Suppressor macrophage treated with lipopolysaccharide for 4 hours (primary cell): ENCODE measurements around the gene NIPBL.
A peak's percentile ranks its signal among the peaks of the same experiment; 100 is the strongest.
"Not testable (repeated sequence)": the region's sequence is repeated elsewhere in the genome, so short reads cannot be mapped to it uniquely, and the experiment has no call there.

Source experiments
- DNase-seq: peaks from one replicate; pipeline ENCODE4 v3.0.0-alpha.2; 2020

Gene NIPBL

DNA sequence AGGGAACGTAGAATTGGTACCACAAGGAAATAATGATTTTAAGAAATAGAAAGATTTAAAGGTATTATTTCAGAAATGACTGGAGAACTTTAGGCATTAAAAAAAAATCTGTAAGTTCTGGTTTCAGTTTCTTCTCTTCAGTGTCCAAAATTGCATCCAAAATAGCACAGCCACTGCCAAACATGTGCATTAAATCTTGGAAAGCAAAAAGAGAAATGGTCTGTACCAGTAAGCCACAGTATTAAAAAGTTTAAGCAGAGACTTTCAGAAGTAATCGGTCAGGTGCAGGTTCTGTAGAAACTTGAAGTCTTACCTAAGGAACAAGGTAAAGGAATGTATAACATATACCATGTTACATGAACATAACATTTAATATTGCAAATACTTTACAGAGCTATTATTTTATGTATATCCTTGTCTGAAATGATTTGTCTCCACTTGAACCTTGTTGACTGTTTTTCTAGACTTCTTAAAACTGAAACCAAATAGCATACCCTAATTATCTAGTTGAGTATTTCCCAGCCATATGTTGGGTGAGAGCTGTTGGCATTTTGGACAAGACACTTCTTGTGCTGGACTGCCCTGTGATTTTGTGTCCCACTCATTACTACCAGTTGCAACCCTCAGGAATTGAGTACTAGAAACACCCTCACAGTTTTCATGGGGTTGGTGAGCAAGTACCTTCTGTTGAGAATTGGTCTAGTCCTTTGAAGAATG, 32.1 kb downstream of the NIPBL start:
- DNase-seq = peak; percentile 15

- no peak for DNase-seq
Observed at GRCh38 chr5:36915653-36916052, 39.1 kb downstream of the NIPBL start.

- not testable (repeated sequence) for DNase-seq
Observed at GRCh38 chr5:36916614-36917013, 40.0 kb downstream of the NIPBL start.

GRCh38 chr5:36917358-36917757, 40.8 kb downstream of the NIPBL start:
- peak; percentile 39 for DNase-seq

DNA sequence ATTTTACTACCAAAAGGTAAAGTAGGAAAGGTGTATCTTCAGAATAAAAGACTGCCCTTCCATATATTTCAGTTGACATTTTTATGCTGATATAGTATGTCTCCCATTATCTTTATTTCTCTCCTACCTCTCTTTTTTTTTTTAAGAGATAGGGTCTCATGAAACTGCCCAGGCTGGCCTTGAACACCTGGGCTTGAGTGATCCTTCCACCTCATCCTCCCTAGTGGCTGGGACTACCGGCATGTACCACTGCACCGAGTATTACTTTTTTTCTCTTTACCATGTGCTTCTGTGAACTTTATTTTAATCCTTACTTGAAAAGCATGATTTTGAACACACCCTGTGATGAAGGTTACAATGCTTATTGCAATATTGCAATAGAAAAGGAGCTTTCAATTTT, 42.7 kb downstream of the NIPBL start:
- no peak for DNase-seq

- DNase-seq = no peak
Observed at GRCh38 chr5:36919650-36920049, 43.1 kb downstream of the NIPBL start.

DNA sequence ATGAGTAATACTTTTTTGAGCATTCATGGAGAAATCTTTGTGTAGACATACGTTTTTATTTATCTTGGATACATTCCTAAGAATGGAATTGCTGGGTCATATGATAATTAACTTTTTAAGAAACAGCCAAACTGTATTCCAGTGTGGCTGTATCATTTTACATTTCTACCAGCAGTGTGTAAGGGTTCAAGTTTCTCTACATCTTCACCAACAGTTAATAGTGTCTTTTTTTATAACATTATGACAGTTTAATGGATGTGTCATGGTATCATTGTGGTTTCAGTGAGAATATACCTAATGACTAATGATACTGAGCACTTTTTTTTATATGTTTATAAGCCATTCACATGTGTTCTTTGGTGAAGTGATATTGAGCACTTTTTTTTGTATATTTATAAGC, 52.4 kb downstream of the NIPBL start:
- DNase-seq = no peak

- DNase-seq = no peak
Observed at GRCh38 chr5:36929438-36929837, 52.9 kb downstream of the NIPBL start.

DNA sequence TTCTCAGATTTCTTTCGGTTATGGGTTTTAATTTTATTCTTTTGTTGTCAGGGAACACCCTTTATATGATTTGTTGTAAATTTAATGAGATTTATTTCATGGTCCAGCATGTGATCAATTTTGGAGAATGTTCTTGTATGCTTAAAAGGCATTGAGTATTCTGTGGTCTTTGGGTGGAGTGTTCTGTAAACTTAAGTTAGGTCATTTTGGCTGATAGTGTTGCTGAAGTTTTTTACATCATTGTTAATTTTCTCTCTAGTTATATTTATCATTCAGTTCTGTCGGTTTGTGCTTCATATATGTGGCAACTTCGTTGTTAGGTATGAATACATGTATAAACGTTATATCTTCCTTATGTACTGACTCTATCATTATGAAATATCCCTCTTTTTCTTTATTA, 55.5 kb downstream of the NIPBL start:
- no peak for DNase-seq

DNA sequence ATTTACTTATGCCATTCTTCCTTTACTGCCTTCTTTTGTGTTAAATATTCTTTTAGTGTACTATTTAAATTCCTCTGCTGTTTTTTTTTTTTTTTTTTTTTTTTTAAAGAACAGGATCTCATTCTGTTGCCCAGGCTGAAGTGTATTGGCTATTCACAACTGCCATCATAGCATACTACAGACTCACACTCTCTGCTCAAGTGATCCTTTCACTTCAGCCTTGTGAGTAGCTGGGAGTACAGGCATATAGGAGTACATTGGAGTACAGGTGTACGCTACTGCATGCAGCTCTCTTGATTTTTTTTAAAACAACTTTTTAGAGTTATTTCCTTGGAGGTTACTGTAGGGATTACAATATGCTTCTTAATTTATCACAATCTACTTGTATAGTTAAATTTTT, 56.1 kb downstream of the NIPBL start:
- no peak for DNase-seq

GRCh38 chr5:36934740-36935356, 58.3 kb downstream of the NIPBL start:
- DNase-seq = peak; percentile 38

GRCh38 chr5:36935805-36936204, 59.2 kb downstream of the NIPBL start:
- DNase-seq = no peak

DNA sequence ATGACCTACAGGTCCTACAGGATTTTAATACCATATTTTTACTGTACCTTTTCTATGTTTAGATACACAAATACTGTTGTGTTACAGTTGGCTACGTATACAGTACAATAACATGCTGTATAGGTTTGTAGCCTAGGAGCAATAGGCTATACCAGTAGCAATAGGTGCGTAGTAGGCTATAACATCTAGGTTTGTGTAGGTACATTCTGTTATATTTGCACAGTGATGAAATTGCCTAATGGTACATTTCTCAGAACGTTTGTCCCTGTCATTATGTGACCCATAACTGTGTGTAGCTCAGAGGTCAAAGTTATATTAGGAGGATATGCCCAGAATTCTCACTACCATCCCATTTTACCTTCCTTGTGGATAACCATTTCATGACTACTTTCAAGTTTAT, 59.7 kb downstream of the NIPBL start:
- DNase-seq = no peak

GRCh38 chr5:36938129-36938528, 61.6 kb downstream of the NIPBL start:
- DNase-seq = no peak

- DNase-seq = no peak
Observed at GRCh38 chr5:36939969-36940858, 63.6 kb downstream of the NIPBL start.

GRCh38 chr5:36943584-36943983, 67.0 kb downstream of the NIPBL start:
- DNase-seq = no peak

DNA sequence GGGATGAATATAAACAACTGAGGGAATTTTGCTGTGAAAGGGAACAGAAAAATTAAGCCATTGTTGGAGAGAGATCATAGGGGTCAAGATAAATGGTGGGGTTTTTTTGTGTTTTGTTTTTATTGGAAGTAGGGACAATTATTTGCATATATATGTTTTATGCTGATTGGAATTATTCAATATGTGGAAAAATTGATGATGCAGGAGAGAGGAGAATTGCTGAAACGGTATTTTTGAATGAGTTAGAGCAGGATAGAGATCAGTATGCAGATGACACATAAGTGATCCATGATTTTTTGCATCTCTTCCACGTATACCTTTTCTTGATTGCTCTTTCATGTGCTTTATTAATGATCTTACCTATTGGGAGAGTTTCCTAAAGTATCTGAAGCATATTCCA, 67.5 kb downstream of the NIPBL start:
- DNase-seq = no peak

GRCh38 chr5:36944607-36945225, 68.1 kb downstream of the NIPBL start:
- peak; percentile 82 for DNase-seq

DNA sequence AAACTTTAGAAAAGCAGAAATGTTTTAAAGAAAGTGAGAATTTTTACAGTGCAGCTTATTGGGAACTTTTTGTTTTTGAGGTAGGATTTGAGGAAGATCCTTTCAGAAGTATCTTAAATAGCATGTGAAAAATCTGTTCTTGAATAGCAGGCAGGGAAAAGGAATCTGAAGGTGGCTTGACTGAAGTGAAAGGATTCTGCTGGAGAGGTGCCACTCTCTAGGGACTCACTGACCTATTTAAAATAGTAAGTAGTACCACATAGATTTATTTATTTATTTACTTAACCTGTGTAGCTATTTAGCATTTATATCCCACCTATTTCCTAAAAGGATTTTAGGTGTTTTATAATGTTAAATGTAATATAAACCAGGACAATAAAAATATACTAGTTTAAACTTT, 69.1 kb downstream of the NIPBL start:
- DNase-seq = no peak

- DNase-seq = no peak
Observed at GRCh38 chr5:36946101-36946500, 69.5 kb downstream of the NIPBL start.

DNA sequence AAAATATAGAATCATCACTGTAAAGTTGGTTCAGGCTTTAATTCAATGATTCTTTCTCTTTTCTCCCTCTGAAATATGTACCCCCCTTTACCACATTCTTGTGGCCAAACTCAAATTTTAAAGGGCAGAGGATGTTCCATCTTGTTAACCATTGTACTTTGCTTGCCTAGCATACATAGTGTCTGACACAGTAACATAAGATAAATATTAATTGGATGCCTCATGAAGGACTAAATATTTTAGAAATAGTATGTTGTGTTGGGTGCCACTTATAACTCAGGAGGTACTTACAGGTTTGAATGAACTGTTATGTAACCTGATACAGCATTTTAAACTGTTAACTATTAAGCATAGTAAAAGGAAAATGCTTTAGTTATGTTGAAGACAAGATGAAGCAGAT, 71.5 kb downstream of the NIPBL start:
- DNase-seq = no peak

DNA sequence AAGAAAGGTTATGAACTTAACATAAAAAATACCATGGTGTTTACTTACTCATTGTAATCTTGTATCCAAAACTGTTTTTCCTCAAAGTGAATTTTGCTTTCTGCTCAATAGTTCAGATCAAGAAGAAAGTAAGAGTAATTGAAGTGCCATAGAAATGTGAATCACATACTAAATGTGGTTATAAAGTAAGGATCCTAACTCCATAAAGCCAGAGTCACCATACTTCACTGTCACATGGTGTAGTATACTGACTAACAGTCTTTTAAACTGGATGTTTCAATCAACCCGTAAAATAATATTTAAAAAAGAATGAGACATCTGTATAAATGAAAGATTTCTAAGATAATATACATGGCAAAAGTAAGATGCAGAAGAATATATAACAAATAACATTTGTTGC, 72.1 kb downstream of the NIPBL start:
- no peak for DNase-seq

- no peak for DNase-seq
Observed at GRCh38 chr5:36949593-36949992, 73.0 kb downstream of the NIPBL start.
